K562 (cell line): Measurements from ENCODE around the gene PRKACG. TPM values are rescaled to one million over a fixed set of nuclear protein-coding genes. Genes with fewer than 3 reads are reported as not detected.

Experiments used
- CREBBP ChIP-seq: IDR thresholded peaks from one replicate; pipeline ENCODE4 v1.6.1; 2012; ENCODE audit warnings: low read depth, mild to moderate bottlenecking, control low read depth, inconsistent platforms, low read length
- KHSRP ChIP-seq: fragments of 450-650 bp; IDR thresholded peaks from 2 replicates; pipeline ENCODE4 v1.6.1; 2017
- SIN3B ChIP-seq: fragments of 450-650 bp; IDR thresholded peaks from 2 replicates; pipeline ENCODE4 v1.6.1; 2017; ENCODE audit warnings: low read depth, mild to moderate bottlenecking, moderate library complexity
- TAL1 ChIP-seq: fragments of 450-650 bp; IDR thresholded peaks from 2 replicates; pipeline ENCODE4 v1.6.1; 2016; ENCODE audit warnings: mild to moderate bottlenecking
- polyA plus RNA-seq, 8 experiments: library from polyadenylated mRNA; depleted of rRNA in 4 of 8; stranded (reverse) in 5 of 8; unstranded in 3 of 8; fragments of >200 nt; fragmentation: Nextera tagmentation in 2 of 8; fragmentation: Illumina TruSeq in 1 of 8; extraction: Ambion mirVana in 2 of 8; extraction: Trizol in 1 of 8; gene quantifications; 2 replicates each; pipeline versions ENCODE4 v1.2.1 to v1.2.3, GENCODE V29; 2011 to 2014; ENCODE audit warnings: inconsistent platforms in 1 of 8, missing spikeins in 1 of 8
- total RNA-seq, 7 experiments: library from RNA; depleted of rRNA in 6 of 7; stranded (reverse); fragments of >200 nt in 6 of 7; fragmentation: Illumina TruSeq in 2 of 7; extraction: Trizol in 2 of 7; gene quantifications; 2 replicates each; pipeline versions ENCODE4 v1.2.1 to v1.2.3, GENCODE V29; 2011 to 2021; ENCODE audit warnings: low replicate concordance in 1 of 7
- TF ChIP-seq, protein P1 (sequence below): fragments of 450-650 bp; IDR thresholded peaks from 2 replicates; pipeline ENCODE4 v1.6.1; 2016; ENCODE audit warnings: mild to moderate bottlenecking, moderate library complexity
- TF ChIP-seq, protein P2 (sequence below): sonication (generic); formaldehyde crosslinking; IDR thresholded peaks from 2 replicates; pipeline ENCODE4 v1.8.0; 2022; ENCODE audit warnings: mild to moderate bottlenecking, low read depth, missing genetic modification reagents
- TF ChIP-seq, protein P3 (sequence below): fragments of 450-650 bp; IDR thresholded peaks from 2 replicates; pipeline ENCODE4 v1.6.1; 2016; ENCODE audit warnings: antibody characterized with exemption

Gene PRKACG
- total and polyA plus RNA-seq, 9 of the 15 experiments (the other 6 are each of a cell fraction or from before 2014, with no cell fraction given): not detected

DNA sequence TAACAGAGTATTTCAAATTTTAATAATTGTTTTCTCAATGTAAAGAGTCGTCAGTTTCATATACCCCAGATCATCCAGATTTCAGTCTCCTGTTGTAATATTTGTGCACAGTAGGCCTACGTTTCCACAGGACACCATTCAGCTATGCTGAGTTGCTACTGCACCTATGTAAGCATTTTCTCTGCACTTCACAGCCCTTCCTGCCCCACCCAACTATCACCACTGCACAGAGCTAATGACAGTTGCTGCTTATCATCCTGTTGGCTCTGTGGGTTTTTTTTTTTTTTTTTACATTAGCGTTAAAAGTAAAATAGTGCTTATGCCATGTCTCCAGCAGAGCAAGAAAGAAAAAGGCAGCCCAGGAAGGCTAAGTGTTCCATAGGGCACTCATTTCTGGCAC lies 5.9 kb upstream of the PRKACG start (continued):
- TF ChIP-seq, protein P1, sequence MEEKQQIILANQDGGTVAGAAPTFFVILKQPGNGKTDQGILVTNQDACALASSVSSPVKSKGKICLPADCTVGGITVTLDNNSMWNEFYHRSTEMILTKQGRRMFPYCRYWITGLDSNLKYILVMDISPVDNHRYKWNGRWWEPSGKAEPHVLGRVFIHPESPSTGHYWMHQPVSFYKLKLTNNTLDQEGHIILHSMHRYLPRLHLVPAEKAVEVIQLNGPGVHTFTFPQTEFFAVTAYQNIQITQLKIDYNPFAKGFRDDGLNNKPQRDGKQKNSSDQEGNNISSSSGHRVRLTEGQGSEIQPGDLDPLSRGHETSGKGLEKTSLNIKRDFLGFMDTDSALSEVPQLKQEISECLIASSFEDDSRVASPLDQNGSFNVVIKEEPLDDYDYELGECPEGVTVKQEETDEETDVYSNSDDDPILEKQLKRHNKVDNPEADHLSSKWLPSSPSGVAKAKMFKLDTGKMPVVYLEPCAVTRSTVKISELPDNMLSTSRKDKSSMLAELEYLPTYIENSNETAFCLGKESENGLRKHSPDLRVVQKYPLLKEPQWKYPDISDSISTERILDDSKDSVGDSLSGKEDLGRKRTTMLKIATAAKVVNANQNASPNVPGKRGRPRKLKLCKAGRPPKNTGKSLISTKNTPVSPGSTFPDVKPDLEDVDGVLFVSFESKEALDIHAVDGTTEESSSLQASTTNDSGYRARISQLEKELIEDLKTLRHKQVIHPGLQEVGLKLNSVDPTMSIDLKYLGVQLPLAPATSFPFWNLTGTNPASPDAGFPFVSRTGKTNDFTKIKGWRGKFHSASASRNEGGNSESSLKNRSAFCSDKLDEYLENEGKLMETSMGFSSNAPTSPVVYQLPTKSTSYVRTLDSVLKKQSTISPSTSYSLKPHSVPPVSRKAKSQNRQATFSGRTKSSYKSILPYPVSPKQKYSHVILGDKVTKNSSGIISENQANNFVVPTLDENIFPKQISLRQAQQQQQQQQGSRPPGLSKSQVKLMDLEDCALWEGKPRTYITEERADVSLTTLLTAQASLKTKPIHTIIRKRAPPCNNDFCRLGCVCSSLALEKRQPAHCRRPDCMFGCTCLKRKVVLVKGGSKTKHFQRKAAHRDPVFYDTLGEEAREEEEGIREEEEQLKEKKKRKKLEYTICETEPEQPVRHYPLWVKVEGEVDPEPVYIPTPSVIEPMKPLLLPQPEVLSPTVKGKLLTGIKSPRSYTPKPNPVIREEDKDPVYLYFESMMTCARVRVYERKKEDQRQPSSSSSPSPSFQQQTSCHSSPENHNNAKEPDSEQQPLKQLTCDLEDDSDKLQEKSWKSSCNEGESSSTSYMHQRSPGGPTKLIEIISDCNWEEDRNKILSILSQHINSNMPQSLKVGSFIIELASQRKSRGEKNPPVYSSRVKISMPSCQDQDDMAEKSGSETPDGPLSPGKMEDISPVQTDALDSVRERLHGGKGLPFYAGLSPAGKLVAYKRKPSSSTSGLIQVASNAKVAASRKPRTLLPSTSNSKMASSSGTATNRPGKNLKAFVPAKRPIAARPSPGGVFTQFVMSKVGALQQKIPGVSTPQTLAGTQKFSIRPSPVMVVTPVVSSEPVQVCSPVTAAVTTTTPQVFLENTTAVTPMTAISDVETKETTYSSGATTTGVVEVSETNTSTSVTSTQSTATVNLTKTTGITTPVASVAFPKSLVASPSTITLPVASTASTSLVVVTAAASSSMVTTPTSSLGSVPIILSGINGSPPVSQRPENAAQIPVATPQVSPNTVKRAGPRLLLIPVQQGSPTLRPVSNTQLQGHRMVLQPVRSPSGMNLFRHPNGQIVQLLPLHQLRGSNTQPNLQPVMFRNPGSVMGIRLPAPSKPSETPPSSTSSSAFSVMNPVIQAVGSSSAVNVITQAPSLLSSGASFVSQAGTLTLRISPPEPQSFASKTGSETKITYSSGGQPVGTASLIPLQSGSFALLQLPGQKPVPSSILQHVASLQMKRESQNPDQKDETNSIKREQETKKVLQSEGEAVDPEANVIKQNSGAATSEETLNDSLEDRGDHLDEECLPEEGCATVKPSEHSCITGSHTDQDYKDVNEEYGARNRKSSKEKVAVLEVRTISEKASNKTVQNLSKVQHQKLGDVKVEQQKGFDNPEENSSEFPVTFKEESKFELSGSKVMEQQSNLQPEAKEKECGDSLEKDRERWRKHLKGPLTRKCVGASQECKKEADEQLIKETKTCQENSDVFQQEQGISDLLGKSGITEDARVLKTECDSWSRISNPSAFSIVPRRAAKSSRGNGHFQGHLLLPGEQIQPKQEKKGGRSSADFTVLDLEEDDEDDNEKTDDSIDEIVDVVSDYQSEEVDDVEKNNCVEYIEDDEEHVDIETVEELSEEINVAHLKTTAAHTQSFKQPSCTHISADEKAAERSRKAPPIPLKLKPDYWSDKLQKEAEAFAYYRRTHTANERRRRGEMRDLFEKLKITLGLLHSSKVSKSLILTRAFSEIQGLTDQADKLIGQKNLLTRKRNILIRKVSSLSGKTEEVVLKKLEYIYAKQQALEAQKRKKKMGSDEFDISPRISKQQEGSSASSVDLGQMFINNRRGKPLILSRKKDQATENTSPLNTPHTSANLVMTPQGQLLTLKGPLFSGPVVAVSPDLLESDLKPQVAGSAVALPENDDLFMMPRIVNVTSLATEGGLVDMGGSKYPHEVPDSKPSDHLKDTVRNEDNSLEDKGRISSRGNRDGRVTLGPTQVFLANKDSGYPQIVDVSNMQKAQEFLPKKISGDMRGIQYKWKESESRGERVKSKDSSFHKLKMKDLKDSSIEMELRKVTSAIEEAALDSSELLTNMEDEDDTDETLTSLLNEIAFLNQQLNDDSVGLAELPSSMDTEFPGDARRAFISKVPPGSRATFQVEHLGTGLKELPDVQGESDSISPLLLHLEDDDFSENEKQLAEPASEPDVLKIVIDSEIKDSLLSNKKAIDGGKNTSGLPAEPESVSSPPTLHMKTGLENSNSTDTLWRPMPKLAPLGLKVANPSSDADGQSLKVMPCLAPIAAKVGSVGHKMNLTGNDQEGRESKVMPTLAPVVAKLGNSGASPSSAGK: no peak
- TF ChIP-seq KHSRP (no peak), SIN3B (no peak), TAL1 (peak; percentile 89), CREBBP (no peak)
- TF ChIP-seq, protein P2, sequence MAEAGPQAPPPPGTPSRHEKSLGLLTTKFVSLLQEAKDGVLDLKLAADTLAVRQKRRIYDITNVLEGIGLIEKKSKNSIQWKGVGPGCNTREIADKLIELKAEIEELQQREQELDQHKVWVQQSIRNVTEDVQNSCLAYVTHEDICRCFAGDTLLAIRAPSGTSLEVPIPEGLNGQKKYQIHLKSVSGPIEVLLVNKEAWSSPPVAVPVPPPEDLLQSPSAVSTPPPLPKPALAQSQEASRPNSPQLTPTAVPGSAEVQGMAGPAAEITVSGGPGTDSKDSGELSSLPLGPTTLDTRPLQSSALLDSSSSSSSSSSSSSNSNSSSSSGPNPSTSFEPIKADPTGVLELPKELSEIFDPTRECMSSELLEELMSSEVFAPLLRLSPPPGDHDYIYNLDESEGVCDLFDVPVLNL (CRISPR knock-in tag): no peak
- TF ChIP-seq, protein P3, sequence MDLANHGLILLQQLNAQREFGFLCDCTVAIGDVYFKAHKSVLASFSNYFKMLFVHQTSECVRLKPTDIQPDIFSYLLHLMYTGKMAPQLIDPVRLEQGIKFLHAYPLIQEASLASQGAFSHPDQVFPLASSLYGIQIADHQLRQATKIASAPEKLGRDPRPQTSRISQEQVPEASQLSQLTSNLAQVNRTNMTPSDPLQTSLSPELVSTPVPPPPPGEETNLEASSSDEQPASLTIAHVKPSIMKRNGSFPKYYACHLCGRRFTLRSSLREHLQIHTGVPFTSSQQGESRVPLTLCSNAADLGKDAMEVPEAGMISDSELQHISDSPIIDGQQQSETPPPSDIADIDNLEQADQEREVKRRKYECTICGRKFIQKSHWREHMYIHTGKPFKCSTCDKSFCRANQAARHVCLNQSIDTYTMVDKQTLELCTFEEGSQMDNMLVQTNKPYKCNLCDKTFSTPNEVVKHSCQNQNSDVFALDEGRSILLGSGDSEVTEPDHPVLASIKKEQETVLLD: no peak
